IPS-15b (cell line): ENCODE results near the gene PDE11A.

Source experiments
- H3K27me3 ChIP-seq: one replicate; pipeline ENCODE4 v1.6.1; 2013; ENCODE audit warnings: low read length; ENCODE audit not compliant: control insufficient read depth, insufficient read depth
- H3K36me3 ChIP-seq: one replicate; pipeline ENCODE4 v1.6.1; 2013; ENCODE audit warnings: low read length; ENCODE audit not compliant: control insufficient read depth, insufficient read depth
- H3K4me1 ChIP-seq: one replicate; pipeline ENCODE4 v1.6.1; 2013; ENCODE audit warnings: mild to moderate bottlenecking, low read length; ENCODE audit not compliant: control insufficient read depth, insufficient read depth
- H3K4me3 ChIP-seq: one replicate; pipeline ENCODE4 v1.5.1; 2013; ENCODE audit warnings: low read depth, low read length
- H3K9ac ChIP-seq: one replicate; pipeline ENCODE4 v1.6.1; 2013; ENCODE audit warnings: low read depth, mild to moderate bottlenecking, low read length
- H3K9me3 ChIP-seq: one replicate; pipeline ENCODE4 v1.6.1; 2013; ENCODE audit warnings: mild to moderate bottlenecking, low read length; ENCODE audit not compliant: control insufficient read depth, insufficient read depth

PDE11A gene

DNA sequence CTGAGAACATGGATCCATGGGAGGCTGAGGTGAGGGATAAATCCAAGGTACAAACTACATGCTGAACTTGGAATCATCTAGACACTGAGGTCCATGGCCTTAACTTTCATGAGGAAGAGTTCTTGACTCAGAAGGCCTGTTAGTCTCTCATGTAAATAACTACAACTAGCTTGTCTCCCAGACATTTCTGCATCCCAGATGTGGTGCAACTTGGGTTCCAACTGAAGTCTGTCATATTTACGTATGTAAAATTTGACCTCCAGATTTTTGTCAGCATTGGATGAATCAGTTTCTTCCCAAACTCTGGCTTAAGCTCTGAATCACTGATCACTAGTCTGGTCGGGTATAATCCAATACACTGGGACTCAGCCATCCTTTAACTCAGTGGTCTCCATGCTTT lies 306.9 kb downstream of the PDE11A start:
- H3K27me3 ChIP-seq, result peaks cover 22% of the 10 kb centered on the region
- no peaks in the 10 kb centered on the region for H3K9me3 ChIP-seq
- H3K36me3 ChIP-seq, result no peaks in the 10 kb centered on the region
- no peak overlapping the region for H3K9ac ChIP-seq
- H3K4me1 ChIP-seq, result peaks cover 4% of the 10 kb centered on the region
- H3K4me3 ChIP-seq, result no peak overlapping the region

DNA sequence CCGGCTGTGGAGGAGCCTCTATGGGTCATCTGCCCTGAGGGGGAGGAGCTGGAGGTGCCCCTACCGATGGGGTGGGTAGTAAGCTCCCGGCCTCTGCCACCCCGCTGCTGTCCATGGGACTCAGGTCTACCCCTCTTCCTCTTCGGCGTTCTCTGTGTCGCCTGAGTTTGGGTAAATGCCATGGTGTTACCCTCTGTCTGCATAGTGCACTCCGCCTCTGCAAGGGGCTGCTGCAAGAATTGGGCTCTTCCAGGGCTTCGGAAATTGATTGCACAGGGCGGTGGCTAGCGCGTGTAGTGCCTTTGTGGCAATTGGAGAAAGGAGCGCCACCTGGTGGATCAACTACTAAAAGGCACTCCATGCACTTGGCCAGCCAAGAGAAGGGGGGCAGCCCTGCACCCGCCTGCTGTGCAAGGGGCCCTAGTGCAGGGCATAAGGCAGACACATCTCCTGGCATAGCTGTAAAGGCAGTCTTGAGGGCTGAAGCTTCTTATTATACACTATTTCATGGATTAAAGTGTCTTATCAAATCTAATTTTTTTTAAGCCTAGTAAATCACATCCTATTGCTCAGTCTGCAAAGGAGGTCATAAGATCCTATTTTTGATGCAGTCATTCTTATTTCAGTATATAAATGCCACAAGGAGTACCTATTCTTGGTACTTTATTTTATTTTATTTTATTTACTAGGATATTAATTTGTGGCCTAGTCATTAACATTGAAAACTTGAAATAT lies 308.9 kb downstream of the PDE11A start:
- H3K36me3 ChIP-seq, result no peaks in the 10 kb centered on the region
- no peaks in the 10 kb centered on the region for H3K9me3 ChIP-seq
- peak overlapping the region; percentile 56 for H3K4me3 ChIP-seq
- H3K4me1 ChIP-seq, result peaks cover 5% of the 10 kb centered on the region
- H3K27me3 ChIP-seq, result peaks cover 26% of the 10 kb centered on the region
- H3K9ac ChIP-seq, result no peak overlapping the region

DNA sequence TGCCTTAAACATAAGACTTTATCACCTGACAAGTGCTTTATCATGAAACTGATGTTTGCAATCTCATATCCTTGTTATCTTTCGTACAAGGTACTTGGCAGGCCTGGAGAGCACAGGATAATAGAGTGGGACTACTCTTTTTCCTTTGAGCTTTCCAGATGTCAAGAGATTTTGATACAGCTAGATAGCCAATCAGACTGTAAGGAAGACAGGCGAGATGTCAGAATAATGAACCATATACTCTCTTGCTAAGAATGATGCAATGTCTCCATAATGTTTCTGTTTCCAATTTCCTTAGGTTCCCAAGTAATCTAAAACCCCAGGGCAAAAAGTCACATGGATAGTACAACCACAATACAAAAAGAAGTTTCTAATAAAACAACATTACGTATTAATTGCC lies 313.1 kb downstream of the PDE11A start:
- Histone ChIP-seq H3K9me3 (no peaks in the 10 kb centered on the region), H3K27me3 (peaks cover 26% of the 10 kb centered on the region), H3K36me3 (no peaks in the 10 kb centered on the region), H3K4me3 (no peak overlapping the region), H3K9ac (no peak overlapping the region), H3K4me1 (peaks cover 9% of the 10 kb centered on the region)

DNA sequence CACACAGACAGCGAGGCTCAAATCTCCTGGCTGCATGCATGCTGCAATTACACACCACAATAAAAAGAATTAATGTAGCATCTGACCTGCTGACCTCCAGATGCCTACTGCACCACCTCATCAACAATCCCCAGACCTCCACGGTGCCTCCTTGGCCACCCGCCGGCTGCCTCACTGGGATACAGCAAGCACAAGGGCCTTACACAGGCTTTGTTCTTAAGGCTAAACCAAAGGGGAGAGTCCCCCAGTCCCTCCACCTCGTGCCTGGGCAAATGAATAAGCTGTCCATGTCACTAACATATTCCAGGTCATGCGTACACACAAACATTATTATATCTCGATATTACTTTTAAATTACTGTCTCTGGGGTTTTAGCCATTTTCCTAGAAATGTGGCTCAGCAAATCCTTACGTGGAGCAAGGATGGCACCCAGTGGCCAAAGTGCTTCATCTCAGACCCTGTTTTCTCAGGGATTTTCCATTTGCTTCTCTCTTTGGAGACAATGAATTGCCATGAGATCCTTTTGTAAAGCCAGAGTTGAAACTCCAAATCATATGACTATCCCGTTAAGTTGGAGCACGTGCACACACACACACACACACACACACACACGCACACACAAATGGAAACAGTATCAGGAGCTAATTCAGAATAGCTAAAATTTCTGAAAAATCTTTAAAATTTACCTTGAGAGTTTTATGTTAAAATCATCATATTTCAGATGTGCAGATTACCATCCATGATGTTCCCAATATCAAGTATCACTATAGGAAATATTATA lies 313.8 kb downstream of the PDE11A start:
- H3K27me3 ChIP-seq, result peaks cover 26% of the 10 kb centered on the region
- no peak overlapping the region for H3K4me3 ChIP-seq
- no peaks in the 10 kb centered on the region for H3K9me3 ChIP-seq
- H3K4me1 ChIP-seq, result peaks cover 9% of the 10 kb centered on the region
- H3K36me3 ChIP-seq, result no peaks in the 10 kb centered on the region
- H3K9ac ChIP-seq, result no peak overlapping the region

DNA sequence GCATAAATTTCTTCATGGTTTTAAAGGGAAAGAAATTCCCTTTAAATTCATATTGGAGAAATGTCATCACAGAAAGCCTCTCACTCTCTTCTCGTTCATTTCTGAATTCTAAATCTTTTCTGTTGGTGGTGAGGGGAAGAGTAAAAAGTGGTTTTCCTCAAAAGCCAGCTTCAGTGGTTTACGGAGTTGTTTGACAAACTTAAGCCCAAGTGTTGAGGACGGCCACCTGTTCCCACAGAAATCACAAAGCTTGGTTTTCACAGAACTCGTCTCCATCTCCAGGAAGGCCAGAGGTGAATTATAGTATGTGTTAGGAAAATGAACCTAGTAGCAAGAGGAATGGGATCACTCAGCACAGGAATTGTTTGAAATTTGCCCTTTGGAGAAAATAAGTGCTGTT lies 316.2 kb downstream of the PDE11A start:
- Histone ChIP-seq H3K4me1 (peaks cover 5% of the 10 kb centered on the region), H3K27me3 (peaks cover 7% of the 10 kb centered on the region), H3K9ac (no peak overlapping the region), H3K9me3 (no peaks in the 10 kb centered on the region), H3K4me3 (no peak overlapping the region), H3K36me3 (no peaks in the 10 kb centered on the region)

DNA sequence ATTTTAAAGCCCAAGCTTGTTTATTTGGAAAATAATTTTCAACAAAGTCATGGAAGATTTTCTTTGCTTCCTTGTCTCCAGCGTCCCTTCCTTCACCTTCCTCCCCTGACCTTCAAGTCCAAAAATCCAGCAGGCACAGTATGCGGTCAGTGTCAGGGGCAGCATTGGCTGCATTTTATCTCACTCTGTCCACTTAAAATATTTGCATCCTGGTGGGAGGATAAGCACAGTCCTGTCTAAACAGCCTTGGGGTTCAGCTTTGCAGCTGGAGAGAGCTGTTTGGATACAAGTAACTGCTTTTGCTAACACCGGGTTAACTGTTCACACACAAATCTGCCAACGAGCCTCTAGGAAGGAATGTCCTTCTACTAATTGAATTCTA lies 318.1 kb downstream of the PDE11A start:
- Histone ChIP-seq H3K4me1 (peaks cover 5% of the 10 kb centered on the region), H3K9me3 (no peaks in the 10 kb centered on the region), H3K4me3 (no peak overlapping the region), H3K9ac (no peak overlapping the region), H3K36me3 (no peaks in the 10 kb centered on the region), H3K27me3 (no peaks in the 10 kb centered on the region)

DNA sequence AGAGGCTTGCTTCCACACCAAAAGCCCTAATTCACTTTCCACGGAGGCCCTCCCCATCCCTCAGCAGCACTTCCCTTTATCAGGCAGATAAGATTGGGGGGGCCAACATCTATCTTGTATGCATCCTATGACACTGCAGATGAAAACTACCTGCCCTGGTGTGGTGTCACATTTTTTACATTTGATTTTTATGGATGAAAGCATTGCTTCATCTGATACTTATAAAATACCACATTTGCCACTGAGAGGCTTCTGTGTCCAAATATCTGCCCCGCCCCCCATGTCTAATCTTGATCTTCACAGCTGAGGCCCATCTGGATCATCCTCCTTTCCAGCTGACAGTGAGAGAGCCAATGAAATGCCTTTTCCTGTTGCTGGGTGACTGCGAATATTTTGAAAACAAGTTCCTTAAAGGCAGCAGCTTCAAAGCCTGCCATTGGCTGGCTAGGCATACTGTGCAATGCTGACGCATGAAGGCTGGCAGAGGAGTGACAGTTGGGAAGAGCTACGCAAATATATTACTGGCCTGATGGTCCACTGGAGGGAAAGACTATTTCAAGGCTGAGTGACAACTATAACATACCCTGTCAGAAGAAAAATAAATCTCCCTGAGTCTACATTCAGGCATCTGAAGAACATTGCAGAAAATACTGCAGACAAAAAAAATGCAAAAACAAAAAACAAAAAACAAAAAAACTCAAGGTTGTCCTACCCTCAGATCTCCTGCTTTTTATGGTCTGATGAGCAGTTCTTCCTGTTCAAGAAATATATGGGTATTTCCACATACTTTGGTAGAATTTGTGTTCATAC lies 318.7 kb downstream of the PDE11A start:
- no peaks in the 10 kb centered on the region for H3K9me3 ChIP-seq
- H3K9ac ChIP-seq, result no peak overlapping the region
- H3K4me1 ChIP-seq, result peaks cover 5% of the 10 kb centered on the region
- H3K4me3 ChIP-seq, result no peak overlapping the region
- H3K36me3 ChIP-seq, result no peaks in the 10 kb centered on the region
- H3K27me3 ChIP-seq, result no peaks in the 10 kb centered on the region

DNA sequence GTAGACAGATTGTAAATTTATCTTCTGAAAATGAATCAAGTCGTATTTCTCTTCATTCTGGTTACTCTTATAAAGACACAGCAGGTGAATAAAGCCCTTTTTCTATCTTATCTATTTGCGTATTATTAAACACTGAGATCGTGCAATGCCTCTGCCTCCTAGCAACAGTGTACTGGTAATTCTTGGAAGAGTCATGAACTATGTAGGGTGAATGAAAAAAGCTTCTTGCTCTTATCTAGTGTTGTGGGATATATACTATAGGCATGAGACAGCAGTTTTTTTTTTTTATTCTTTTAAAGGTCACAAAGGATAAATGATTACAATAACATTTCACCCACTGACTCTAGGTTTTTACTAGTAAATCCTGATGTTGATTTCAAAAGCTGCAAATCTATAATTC lies 324.2 kb downstream of the PDE11A start:
- Histone ChIP-seq H3K4me1 (no peaks in the 10 kb centered on the region), H3K9ac (no peak overlapping the region), H3K36me3 (no peaks in the 10 kb centered on the region), H3K9me3 (no peaks in the 10 kb centered on the region), H3K4me3 (no peak overlapping the region), H3K27me3 (peaks cover 29% of the 10 kb centered on the region)

DNA sequence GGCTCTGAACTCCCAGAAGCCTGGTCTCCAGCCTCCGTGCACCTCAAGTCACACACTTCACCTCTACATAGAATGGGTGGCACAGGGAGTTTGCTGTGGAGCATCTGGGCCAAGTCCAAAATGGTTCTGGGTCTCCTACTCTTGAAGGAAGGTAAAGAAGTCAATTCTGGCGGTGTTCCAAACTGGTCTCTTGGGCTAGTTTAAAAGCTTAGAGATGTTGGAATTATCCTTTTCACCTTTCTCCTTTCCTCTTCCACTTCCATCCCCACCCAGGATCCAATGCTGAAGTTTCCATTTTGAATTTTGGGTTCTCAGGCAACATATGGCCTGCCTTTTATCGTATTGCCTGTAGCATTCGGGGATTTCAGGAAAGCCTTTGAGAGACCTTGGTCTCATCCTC lies 325.2 kb downstream of the PDE11A start:
- H3K9me3 ChIP-seq, result no peaks in the 10 kb centered on the region

DNA sequence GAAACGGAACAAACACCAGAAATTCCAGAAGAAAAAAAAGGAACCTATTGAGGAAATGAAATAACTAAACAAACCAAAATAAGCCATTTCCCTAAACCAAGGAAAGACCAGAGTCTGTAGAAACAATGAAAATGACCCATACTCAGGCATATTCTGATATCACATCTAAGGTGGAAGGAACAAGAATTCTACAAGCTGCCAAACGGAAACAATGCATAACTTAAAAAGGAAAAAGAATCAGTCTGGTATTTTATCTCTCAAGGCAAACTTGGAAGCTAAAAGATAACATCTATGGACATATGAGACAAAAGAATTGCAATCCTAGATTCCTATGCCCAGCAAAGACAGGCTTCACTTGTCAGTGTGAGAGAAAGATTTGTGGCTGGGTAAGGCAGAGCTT lies 326.2 kb downstream of the PDE11A start:
- Histone ChIP-seq H3K36me3 (no peaks in the 10 kb centered on the region), H3K9ac (no peak overlapping the region), H3K27me3 (peaks cover 48% of the 10 kb centered on the region), H3K4me1 (no peaks in the 10 kb centered on the region), H3K9me3 (no peaks in the 10 kb centered on the region), H3K4me3 (no peak overlapping the region)

More for the DNA sequence above, 325.2 kb downstream of the PDE11A start:
- H3K36me3 ChIP-seq, result no peaks in the 10 kb centered on the region
- no peaks in the 10 kb centered on the region for H3K4me1 ChIP-seq
- no peak overlapping the region for H3K9ac ChIP-seq
- H3K4me3 ChIP-seq, result no peak overlapping the region
- H3K27me3 ChIP-seq, result peaks cover 38% of the 10 kb centered on the region

DNA sequence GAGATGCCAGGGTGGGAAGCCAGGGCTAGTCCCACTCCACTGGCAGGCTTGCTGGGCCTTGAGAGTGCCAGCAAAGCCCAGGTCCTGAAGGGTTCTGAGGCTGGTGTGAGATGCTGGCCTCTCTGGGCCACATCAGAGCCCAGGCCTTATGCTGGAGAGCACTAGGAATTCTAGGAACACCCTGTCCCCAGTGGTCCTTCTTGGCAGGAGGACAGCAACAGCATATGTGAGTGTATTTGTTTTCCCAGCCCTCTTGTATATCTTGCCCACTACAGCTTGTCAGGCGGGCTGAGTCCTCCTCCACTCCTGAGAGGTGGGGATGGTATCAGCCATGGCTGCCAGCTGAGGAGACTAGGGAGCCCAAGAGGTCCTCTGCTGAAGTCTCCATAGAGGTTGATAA lies 327.0 kb downstream of the PDE11A start:
- no peaks in the 10 kb centered on the region for H3K4me1 ChIP-seq
- no peak overlapping the region for H3K9ac ChIP-seq
- peaks cover 56% of the 10 kb centered on the region for H3K27me3 ChIP-seq
- no peak overlapping the region for H3K4me3 ChIP-seq
- H3K36me3 ChIP-seq, result no peaks in the 10 kb centered on the region
- H3K9me3 ChIP-seq, result no peaks in the 10 kb centered on the region
